H54 (cell line): Measurements from ENCODE around the gene CPN2.

Experiments
- DNase-seq: peaks from one replicate; pipeline ENCODE4 v3.0.0; 2011; ENCODE audit warnings: low spot score, mixed read lengths; ENCODE audit not compliant: insufficient read length
- FAIRE-seq: peaks from 3 replicates; lab custom pipeline; 2011; peaks lifted over from hg19 to GRCh38; lab: Jason Lieb, UNC
- POLR2A ChIP-seq: IDR thresholded peaks from 2 replicates; pipeline ENCODE4 v1.6.1; 2011; ENCODE audit warnings: low read depth, mild to moderate bottlenecking, low read length

The CPN2 gene

DNA sequence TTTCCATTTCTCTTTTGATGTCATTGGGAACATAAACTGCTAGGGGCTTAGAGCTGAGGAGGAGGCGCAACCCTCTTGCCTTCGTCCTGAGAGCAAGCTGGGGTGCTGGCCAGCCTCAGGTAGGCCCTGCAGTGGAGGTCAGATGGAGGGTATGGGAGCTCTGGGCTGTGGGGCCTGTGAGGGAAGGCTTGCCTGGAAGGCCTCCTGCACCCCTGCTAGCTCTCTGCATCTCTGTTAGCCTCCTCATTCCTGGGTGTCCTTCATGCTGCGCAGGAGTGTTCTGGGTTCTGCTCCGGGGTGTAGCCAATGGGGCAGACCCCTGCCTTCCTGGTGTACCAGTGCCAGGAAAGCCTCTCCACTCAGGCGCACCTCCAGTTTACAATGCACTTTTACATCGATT, 36.1 kb upstream of the CPN2 start:
- no peak for TF ChIP-seq POLR2A
- DNase-seq: no peak
- no peak for FAIRE-seq

DNA sequence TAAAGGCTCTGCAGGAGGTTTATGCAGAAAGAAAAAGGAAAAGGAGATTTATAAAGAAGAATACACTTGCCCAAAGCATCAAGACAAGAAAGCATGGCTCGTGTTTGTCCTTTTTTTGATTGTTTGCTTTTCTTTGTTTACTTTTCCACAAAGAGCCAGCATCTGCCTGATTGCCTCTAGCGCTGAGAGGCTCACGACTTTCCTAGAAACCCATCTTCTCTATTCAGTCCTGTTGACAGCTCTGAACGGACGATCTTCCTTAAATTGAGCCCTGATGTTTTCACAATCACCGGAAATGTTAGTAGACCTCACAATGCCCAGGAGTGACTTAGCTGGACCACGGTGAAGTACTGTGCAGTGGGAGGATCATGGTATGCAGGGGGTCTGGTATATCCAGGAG, 35.5 kb upstream of the CPN2 start:
- DNase-seq (no peak), FAIRE-seq (no peak)
- no peak for TF ChIP-seq POLR2A

DNA sequence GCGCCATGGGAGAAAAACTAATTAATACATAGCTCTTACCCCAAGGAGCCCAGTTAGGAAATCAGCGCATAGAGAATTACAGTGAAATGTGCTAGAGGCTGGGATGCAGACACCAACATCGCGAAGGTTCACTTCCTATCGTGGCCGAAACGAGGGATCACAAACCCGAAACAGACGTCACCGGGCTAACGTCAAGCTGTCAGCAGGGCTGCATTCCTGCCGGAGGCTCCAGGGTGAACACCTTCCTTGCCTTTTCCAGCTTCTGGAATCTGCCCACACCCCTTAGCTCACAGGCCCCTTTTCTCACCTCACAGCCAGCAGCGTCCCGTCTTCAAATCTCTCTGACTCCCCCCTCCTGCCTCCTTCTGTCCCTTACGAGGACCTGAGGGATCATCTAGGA, 34.9 kb upstream of the CPN2 start:
- FAIRE-seq: no peak
- TF ChIP-seq POLR2A: no peak
- DNase-seq: no peak

DNA sequence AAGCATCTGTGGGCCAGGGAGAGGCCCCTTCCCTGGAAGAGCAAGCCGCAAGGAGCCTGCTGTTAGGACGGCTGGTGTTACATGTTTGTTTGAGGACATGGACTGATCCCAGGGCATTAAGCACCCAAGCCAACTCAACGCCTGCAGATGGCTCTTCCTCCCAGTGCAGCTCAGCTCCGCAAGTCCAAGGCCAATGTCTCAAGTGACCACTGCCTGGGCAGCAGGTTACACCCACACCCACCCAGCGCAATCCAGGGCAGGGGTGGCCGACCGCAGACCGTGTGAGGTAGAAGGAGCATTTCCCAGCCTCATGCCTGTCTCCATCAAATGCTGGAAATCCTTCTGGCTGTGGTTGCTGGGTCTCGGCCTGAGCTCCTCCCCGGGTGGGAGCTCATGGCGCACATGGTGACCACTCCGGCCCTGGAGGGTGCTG, 33.5 kb upstream of the CPN2 start:
- no peak for FAIRE-seq
- no peak for TF ChIP-seq POLR2A
- no peak for DNase-seq

DNA sequence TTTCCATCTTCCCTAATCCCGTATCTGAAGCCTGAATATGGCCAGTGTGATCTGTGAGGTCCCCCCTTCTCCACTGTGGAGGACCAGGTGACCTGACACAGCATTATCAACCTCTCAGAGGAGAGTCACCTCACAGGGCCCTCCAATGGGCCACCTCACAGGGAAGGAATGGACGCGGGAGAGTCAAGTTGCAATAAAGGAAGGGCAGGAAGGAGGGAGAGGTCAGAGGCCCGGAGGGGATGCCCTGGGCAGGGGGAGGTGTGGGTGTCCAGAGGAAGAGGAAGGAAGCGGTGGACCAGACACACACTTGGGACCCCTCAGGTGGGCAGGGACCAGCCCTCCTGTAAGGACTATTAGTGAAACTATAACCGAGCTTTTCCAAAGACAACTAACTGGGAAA, 33.0 kb upstream of the CPN2 start:
- TF ChIP-seq POLR2A: no peak
- FAIRE-seq (no peak), DNase-seq (no peak)

DNA sequence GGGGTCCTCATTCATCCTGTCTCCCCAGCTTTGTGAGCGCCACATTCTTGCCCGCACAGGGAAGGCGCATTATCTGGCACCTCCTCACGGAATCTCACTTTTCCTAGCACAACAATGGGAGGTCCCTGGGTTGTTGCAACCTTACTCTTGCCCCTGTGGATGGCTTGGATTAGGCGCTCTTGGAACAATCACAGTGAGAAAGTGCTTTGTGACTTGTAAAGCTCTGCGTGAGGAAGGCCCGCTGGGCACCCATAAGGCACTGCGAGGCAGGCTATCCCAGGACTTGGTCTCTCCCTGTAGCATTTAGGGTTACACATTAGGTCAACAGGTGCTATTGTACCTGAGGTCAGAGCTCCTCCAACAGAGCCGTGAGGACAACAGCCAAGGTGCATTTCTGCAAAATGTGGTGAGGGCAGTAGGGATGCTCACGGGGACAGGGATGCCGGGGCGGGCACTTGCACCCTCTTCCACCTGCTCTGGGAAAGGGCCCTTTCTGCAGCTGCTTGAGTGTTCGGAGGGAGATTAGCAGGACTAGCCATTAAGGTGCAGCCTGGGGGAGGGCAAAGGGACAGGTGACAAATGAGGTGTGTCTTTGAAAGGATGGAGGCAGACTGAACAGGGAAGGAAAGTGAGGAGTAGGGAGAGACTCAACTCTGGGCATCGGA, 32.3 kb upstream of the CPN2 start:
- DNase-seq: no peak
- no peak for TF ChIP-seq POLR2A
- no peak for FAIRE-seq

DNA sequence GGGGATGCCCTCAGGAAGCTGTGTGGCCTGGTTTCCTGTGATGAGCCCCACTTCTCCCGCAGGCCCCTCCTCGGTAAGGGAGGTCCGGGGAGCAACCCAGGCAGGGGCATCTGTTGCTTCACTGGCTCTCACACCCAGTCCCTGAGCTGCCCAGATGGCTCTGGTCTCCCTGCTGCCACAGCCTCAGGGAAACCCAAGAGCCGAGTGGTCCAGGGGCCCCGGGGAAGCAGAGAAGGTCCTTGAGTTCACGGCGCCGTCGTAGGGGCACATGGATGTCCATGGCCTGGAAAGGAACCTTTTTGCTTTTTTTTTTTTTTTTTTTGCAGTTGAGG, 31.7 kb upstream of the CPN2 start:
- no peak for FAIRE-seq

DNA sequence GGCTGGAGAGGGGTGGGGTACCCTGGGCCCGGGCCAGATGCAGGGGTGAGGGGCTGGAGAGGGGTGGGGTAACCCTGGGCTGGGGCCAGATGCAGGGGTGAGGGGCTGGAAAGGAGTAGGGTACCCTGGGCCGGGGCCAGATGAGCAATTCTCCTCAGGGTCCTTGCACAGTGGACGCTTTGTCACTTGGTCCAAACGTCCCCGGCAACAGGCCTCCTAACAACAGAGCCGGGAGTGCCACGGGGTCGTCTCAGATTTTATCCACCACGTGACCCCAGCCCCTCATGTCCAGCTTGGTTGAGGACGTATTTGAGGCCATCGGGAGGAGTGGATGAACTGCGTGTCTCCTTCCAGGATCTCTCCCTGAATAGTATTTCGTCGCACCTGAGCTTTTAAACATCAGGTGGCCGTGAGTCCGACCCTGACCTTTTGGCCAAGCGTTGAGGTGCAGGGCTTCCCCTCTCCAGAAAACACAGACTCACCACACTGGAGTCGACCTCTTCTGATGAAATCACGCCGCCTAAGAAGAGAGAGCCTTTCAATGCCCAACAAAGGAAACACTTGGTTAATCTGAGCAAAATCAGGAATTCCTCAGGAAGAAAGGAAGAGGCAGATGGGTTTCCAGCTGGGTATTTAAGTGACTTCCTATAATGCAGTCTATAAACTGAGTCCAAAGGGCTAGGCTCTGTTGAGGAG, 31.2 kb upstream of the CPN2 start:
- TF ChIP-seq POLR2A: no peak
- DNase-seq: no peak
- FAIRE-seq: no peak

More for the DNA sequence above, 31.7 kb upstream of the CPN2 start:
- DNase-seq: no peak
- TF ChIP-seq POLR2A: no peak

DNA sequence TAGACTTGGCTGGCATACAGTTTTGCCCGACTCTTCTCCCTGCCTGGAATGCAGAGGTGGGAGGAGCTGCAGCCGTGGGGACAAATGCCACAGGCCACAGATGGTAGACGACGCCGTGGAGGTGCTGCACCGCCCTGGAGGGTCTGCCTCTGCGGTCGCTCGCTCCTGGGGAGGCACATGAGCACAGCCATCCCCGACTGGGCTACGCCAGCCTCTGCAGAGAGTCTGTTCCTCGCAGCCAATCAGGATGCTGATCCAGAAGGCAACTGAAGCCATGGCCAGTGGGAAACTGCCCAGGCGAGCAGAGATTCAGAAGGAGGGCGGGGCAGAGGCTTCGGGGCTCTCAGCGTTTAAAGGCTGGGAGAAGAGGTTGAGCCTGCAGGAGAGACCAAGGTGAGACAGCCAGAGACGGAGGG, 30.3 kb upstream of the CPN2 start:
- no peak for TF ChIP-seq POLR2A
- DNase-seq (peak; percentile 94), FAIRE-seq (peak; percentile 83)

DNA sequence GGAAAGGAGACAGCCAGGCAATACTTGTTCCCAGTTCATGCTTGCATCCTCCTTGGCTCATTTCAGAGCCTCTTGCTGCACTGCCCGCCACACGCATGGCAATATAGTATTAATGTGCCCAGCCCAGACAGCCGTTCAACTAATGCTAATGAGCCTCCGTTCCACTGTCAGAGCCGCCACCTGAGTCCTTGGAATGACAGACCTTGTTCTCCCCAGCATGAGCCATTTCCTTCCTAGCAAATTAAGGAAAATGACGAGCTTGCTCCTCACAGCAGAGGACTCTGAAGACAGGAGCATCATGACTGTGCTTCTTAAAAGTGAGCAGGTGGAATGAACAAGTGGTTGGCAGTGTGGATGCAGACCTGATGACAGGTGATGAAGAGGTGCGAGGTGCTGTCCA, 29.2 kb upstream of the CPN2 start:
- no peak for TF ChIP-seq POLR2A
- DNase-seq (no peak), FAIRE-seq (no peak)

DNA sequence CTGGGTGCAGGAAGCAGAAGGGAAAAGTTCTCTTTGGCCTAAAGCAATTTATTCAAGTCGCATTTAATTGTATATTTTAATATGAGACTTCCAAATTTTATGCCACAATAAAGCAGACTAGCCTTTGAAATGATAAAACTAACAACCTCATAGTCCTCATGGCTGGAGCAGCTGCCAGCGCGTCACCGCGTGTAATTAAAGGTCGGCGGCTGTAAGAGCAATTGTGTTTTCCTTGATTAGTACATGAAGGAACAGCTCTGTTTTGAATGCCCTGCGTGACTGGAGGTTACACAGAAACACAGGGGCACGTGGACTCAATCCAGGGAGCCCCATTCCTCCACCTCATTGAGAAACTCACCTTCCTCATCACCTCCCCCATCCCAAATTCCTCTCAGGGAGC, 28.5 kb upstream of the CPN2 start:
- DNase-seq (no peak), FAIRE-seq (no peak)
- no peak for TF ChIP-seq POLR2A

DNA sequence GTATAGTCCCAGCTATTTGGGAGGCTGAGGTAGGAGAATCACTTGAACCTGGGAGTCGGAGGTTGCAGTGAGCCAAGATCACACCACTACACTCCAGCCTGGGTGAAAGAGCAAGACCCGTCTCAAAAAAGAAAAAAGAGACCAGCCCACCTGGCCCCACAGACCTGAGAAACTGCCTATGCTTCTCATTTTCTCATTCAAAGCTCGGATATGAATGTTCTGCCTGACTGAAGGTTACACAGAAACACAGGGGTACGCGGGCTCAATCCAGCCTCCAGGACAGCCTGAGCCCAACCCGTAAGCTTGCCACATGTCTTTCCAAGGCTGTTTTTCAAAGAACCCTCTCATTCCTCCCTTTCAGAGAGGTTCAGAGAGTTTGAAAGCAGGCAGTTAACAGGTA, 28.1 kb upstream of the CPN2 start:
- no peak for DNase-seq
- TF ChIP-seq POLR2A: no peak
- no peak for FAIRE-seq

DNA sequence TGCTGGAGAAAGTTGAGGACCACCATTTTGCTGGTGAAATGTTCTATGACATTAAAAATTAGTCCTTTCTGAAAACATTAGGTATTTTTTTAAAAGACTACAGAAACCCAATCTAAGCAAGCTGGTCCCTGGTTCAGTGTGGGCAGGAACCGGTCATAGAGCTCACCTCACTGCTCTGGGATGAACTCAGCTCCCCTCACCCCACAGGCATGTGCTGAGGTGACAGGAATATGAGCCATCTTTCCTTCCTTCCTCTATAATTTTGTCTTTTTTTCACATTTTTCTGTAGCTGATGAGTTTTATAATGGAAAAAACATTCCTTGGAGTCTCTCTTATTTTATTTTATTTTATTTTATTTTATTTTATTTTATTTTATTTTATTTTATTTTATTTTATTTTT, 26.6 kb upstream of the CPN2 start:
- no peak for FAIRE-seq
- DNase-seq: no peak
- no peak for TF ChIP-seq POLR2A

DNA sequence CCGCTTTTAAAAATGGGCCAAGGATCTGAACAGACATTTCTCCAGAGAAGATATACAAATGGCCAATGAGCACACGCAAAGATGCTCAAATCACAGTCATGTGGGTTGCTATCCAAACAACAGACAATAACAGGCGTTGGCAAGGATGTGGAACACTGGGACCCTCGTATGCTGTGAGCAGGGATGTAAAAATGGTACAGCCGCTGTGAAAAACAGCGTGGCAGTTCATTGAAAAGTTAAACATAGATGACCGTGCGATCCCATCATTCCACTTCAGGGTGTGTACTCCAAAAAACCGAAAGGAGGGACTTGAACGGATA, 25.1 kb upstream of the CPN2 start:
- DNase-seq (no peak), FAIRE-seq (no peak)
- no peak for TF ChIP-seq POLR2A

DNA sequence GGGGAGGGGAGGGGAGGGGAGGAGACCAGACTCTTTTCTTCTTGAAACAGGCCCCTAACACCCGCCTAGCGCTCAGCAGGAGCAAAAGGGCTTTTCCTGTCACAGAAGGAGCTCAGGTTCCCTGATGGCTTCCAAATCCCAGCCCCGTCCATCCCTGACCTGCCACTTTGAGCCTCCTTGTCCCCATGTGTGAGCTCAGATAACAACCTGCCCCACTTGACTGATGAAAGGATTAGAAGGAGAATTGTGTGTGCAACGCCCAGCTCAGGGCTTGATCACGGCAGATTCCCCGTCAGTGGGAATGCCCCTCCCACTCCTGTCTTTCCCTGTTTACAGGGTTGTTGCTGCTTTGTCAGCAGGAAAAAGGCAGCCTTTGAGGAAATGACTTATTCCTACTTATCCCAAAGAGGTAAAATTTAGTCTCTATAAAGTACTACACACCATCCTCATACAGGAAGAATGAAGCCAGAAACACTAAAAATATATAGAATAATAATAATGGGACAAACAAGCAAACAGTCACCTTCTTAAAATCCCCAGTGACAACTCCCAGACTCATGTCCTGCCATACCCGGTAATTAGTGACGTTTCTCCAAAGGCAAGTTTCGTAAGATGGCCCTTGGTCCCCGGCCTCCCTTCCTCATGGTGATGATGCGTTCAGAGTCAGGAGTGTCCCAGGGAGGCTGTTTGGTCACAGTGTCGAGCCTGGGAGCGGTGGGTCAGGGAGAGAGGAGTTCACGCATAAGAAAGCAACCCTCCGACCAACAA, 24.5 kb upstream of the CPN2 start:
- FAIRE-seq (peak; percentile 20), DNase-seq (peak; percentile 33)
- TF ChIP-seq POLR2A: no peak

DNA sequence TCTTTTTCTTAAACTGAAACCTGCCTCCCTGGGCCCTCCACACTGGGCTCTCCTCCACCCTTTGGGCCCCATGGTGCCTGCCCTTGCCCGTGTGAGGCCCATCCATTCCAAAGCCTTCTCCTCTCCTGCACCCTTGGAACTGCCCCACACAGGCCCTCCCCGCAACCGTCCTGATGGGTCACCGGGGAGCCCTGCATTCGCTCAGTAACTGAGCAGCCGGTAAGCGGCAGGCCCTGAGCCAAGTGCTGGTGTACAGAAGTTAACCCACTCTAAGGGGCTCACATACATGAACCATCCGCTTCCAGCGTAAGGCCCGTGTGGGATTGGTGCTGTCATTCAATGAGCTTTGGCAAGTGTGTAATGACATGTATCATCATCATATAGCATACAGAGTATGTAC, 23.8 kb upstream of the CPN2 start:
- FAIRE-seq (no peak), DNase-seq (no peak)

More for the DNA sequence above, 23.8 kb upstream of the CPN2 start:
- no peak for TF ChIP-seq POLR2A
